MCF 10A (cell line): ENCODE data around the gene ASAP2. TPM values are rescaled to one million over a fixed set of nuclear protein-coding genes. Genes with fewer than 3 reads are reported as not detected.

ENCODE experiments used
- BruUV-seq: library from RNA; stranded (reverse); fragments of 400-500 nt; replicated peaks from 2 replicates; lab custom pipeline; 2021; lab: Mats Ljungman, UMichigan
- CTCF ChIA-PET: fragments of 300-600 bp; sonication (Branson Sonifier 250); formaldehyde crosslinking; extraction: SDS; loops from one replicate; lab custom pipeline; 2021; ENCODE audit warnings: antibody characterized with exemption, inconsistent platforms; lab: Yijun Ruan, JAX
- POLR2A ChIA-PET: fragments of 300-600, 350-650 bp; sonication (Branson Sonifier 250); formaldehyde crosslinking; extraction: SDS; loops from one replicate; lab custom pipeline; 2020; ENCODE audit warnings: antibody characterized with exemption, inconsistent platforms; lab: Yijun Ruan, JAX
- DNase-seq: peaks from one replicate; pipeline ENCODE4 v3.0.0-alpha.2; 2018; ENCODE audit not compliant: unreplicated experiment
- H3K27ac Mint-ChIP-seq: one replicate; pipeline ENCODE4 v1.8.0; 2022; ENCODE audit warnings: mild to moderate bottlenecking, low read depth, mixed read lengths; ENCODE audit not compliant: unreplicated experiment
- H3K27me3 Mint-ChIP-seq: one replicate; pipeline ENCODE4 v1.8.0; 2022; ENCODE audit warnings: mixed read lengths; ENCODE audit not compliant: insufficient read depth, unreplicated experiment
- H3K36me3 Mint-ChIP-seq: one replicate; pipeline ENCODE4 v1.8.0; 2022; ENCODE audit warnings: mild to moderate bottlenecking, moderate library complexity, mixed read lengths; ENCODE audit not compliant: insufficient read depth, unreplicated experiment
- H3K4me1 Mint-ChIP-seq: one replicate; pipeline ENCODE4 v1.8.0; 2022; ENCODE audit warnings: mixed read lengths; ENCODE audit not compliant: insufficient read depth, unreplicated experiment
- H3K4me3 Mint-ChIP-seq: one replicate; pipeline ENCODE4 v1.8.0; 2022; ENCODE audit warnings: mild to moderate bottlenecking, moderate library complexity, mixed read lengths; ENCODE audit not compliant: unreplicated experiment
- H3K9me3 Mint-ChIP-seq: one replicate; pipeline ENCODE4 v1.8.0; 2022; ENCODE audit warnings: mixed read lengths; ENCODE audit not compliant: unreplicated experiment
- CTCF ChIP-seq: fragments of 200-600 bp; IDR thresholded peaks from one replicate; pipeline ENCODE4 v1.8.0; 2022; ENCODE audit warnings: antibody characterized with exemption, mild to moderate bottlenecking; ENCODE audit not compliant: unreplicated experiment
- intact Hi-C: fragments of 100-400 bp; cut with micrococcal nuclease; formaldehyde crosslinking; loops from 2 replicates; pipeline ENCODE4 v1.14.1; 2022
- total RNA-seq: library from RNA; stranded (reverse); gene quantifications from 2 replicates; pipeline ENCODE4 v1.2.3, GENCODE V29; 2022

ASAP2 gene
- total RNA-seq, 1 experiment from 2014 or later, result 80.8 TPM

GRCh38 chr2:9210030-9210429 is 3.4 kb downstream of the ASAP2 start:
- Mint-ChIP-seq H3K4me3 (peak overlapping the region; percentile 14), H3K36me3 (peaks cover 23% of the 10 kb centered on the region), H3K4me1 (peaks cover 19% of the 10 kb centered on the region), H3K27ac (peak overlapping the region; percentile 80), H3K27me3 (no peaks in the 10 kb centered on the region), H3K9me3 (no peaks in the 10 kb centered on the region)
- BruUV-seq, result no TSS peak
- POLR2A ChIA-PET, result interaction anchor here (0.5 to 6.9 kb wide), 8 partner anchors 25 to 316 kb away, joined by 3 to 66 read pairs (median 10); no protein-coding TSS in a partner anchor
- CTCF ChIA-PET, result interaction anchor here (0.7 to 4.5 kb wide), 3 partner anchors 23 to 131 kb away, joined by 4 to 54 read pairs (median 6); no protein-coding TSS in a partner anchor
- intact Hi-C loops, result no loop called here
- TF ChIP-seq CTCF, result no peak
- no peak for DNase-seq

- H3K27me3 Mint-ChIP-seq, result no peaks in the 10 kb centered on the region
- H3K36me3 Mint-ChIP-seq, result peaks cover 18% of the 10 kb centered on the region
- CTCF ChIA-PET, result no interaction called here
- H3K27ac Mint-ChIP-seq, result peak overlapping the region; percentile 69
- DNase-seq, result no peak
- TF ChIP-seq CTCF, result no peak
- intact Hi-C loops, result no loop called here
- peaks cover 20% of the 10 kb centered on the region for H3K4me1 Mint-ChIP-seq
- no TSS peak for BruUV-seq
- H3K9me3 Mint-ChIP-seq, result no peaks in the 10 kb centered on the region
- POLR2A ChIA-PET, result no interaction called here
- H3K4me3 Mint-ChIP-seq, result no peak overlapping the region
These were observed 4.9 kb downstream of the ASAP2 start for GRCh38 chr2:9211496-9211895.

- no peak for TF ChIP-seq CTCF
- ChIA-PET POLR2A (no interaction called here), CTCF (no interaction called here)
- BruUV-seq, result no TSS peak
- DNase-seq, result no peak
- Mint-ChIP-seq H3K27ac (peak overlapping the region; percentile 69), H3K4me1 (peaks cover 20% of the 10 kb centered on the region), H3K4me3 (no peak overlapping the region), H3K9me3 (no peaks in the 10 kb centered on the region), H3K27me3 (no peaks in the 10 kb centered on the region), H3K36me3 (peaks cover 18% of the 10 kb centered on the region)
- intact Hi-C loops, result no loop called here
These were observed 5.5 kb downstream of the ASAP2 start for GRCh38 chr2:9212010-9212635.

GRCh38 chr2:9212661-9213411 is 6.2 kb downstream of the ASAP2 start:
- H3K27ac Mint-ChIP-seq, result peak overlapping the region; percentile 77
- ChIA-PET CTCF (interaction anchor here (0.6 to 1.7 kb wide), 4 partner anchors 11 to 121 kb away, joined by 3 to 5 read pairs (median 4); no protein-coding TSS in a partner anchor), POLR2A (no interaction called here)
- DNase-seq, result no peak
- peaks cover 24% of the 10 kb centered on the region for H3K36me3 Mint-ChIP-seq
- no peaks in the 10 kb centered on the region for H3K9me3 Mint-ChIP-seq
- no peaks in the 10 kb centered on the region for H3K27me3 Mint-ChIP-seq
- no peak for TF ChIP-seq CTCF
- no peak overlapping the region for H3K4me3 Mint-ChIP-seq
- intact Hi-C loops, result no loop called here
- peaks cover 20% of the 10 kb centered on the region for H3K4me1 Mint-ChIP-seq
- BruUV-seq, result no TSS peak
